HCT116 (cell line): Measurements from ENCODE around the gene RNH1. TPM values are rescaled to one million over a fixed set of nuclear protein-coding genes. Genes with fewer than 3 reads are reported as not detected.

Source experiments
- ATAC-seq: fragments of 200-7000 bp; cut with Tn5 transposase; 2 replicates; pipeline ENCODE4 v1.9.1; 2020; ENCODE audit warnings: mild to moderate bottlenecking, moderate library complexity
- BruUV-seq: library from RNA; stranded (reverse); fragments of 400-500 nt; replicated peaks from 2 replicates; lab custom pipeline; 2021; lab: Mats Ljungman, UMichigan
- CTCF ChIA-PET: fragments of 300-600 bp; sonication (Branson Sonifier 250); formaldehyde crosslinking; loops from one replicate; lab custom pipeline; 2021; ENCODE audit warnings: antibody characterized with exemption; lab: Charles Lee
- POLR2A ChIA-PET: fragments of 300-600, 350-600 bp; sonication (Branson Sonifier 250); formaldehyde crosslinking; loops from one replicate; lab custom pipeline; 2021; ENCODE audit warnings: antibody characterized with exemption; lab: Charles Lee
- RAD21 ChIA-PET, 2 experiments: fragments of 300-600 bp; sonication (Branson Sonifier 250); formaldehyde crosslinking; loops; one replicate each; lab custom pipeline; 2023; ENCODE audit warnings: low total read pairs in 2 of 2; ENCODE audit not compliant: uncharacterized antibody in 2 of 2, unreplicated experiment in 2 of 2, low non-redundant PET in 1 of 2; lab: Charles Lee
- DNase-seq: peaks from one replicate; pipeline ENCODE4 v3.0.0-alpha.2; 2010; ENCODE audit warnings: low read depth, low spot score
- H2AFZ ChIP-seq: fragments of 200-600 bp; shearing (Covaris generic), sonication (generic); 2 replicates; pipeline ENCODE4 v1.6.1; 2017; ENCODE audit warnings: low read depth, mixed run types, mixed read lengths, antibody characterized with exemption, low read length; ENCODE audit not compliant: poor library complexity, severe bottlenecking
- H3K27ac ChIP-seq: 2 replicates; pipeline ENCODE4 v1.5.1; 2012; ENCODE audit warnings: low read depth, low read length
- H3K27me3 ChIP-seq: fragments of 200-600 bp; sonication (generic); 2 replicates; pipeline ENCODE4 v1.6.1; 2016; ENCODE audit warnings: mixed run types, low read length, mixed read lengths; ENCODE audit not compliant: insufficient read depth
- H3K36me3 ChIP-seq, 2 experiments: fragments of 200-500 bp in 1 of 2; fragments of 200-600 bp in 1 of 2; sonication (Bioruptor generic) in 1 of 2; sonication (generic) in 1 of 2; 2 replicates each; pipeline versions ENCODE4 v1.5.1 to v1.6.1; 2014 to 2016; ENCODE audit warnings: low read length in 2 of 2, inconsistent platforms in 1 of 2, mixed read lengths in 1 of 2, mixed run types in 1 of 2; ENCODE audit not compliant: insufficient read depth in 2 of 2, control insufficient read depth in 1 of 2
- H3K4me1 ChIP-seq, 2 experiments: fragments of 200-600 bp in 1 of 2; sonication (generic) in 1 of 2; 2 replicates each; pipeline versions ENCODE4 v1.5.1 to v1.6.1; 2012 to 2017; ENCODE audit warnings: low read length in 2 of 2, inconsistent platforms in 1 of 2, mild to moderate bottlenecking in 1 of 2, mixed read lengths in 1 of 2, mixed run types in 1 of 2, moderate library complexity in 1 of 2; ENCODE audit not compliant: insufficient read depth in 2 of 2, control insufficient read depth in 1 of 2
- H3K4me2 ChIP-seq: fragments of 200-600 bp; sonication (generic); 2 replicates; pipeline ENCODE4 v1.6.1; 2017; ENCODE audit warnings: mixed run types, low read length, mixed read lengths
- H3K4me3 ChIP-seq, 2 experiments: fragments of 200-600 bp in 1 of 2; sonication (generic) in 1 of 2; replicated peaks in 1 of 2; 2 replicates each; pipeline ENCODE4 v1.5.1; 2011 to 2016; ENCODE audit warnings: low read length in 2 of 2, control low read depth in 1 of 2, low read depth in 1 of 2, mild to moderate bottlenecking in 1 of 2, mixed read lengths in 1 of 2, mixed run types in 1 of 2
- H3K79me2 ChIP-seq: fragments of 200-600 bp; sonication (generic); 2 replicates; pipeline ENCODE4 v1.6.1; 2017; ENCODE audit warnings: mild to moderate bottlenecking, mixed run types, low read length, moderate library complexity, mixed read lengths; ENCODE audit not compliant: insufficient read depth
- H3K9ac ChIP-seq: fragments of 200-600 bp; sonication (generic); 2 replicates; pipeline ENCODE4 v1.6.1; 2016; ENCODE audit warnings: low read length, mixed read lengths
- H3K9me2 ChIP-seq: fragments of 200-600 bp; sonication (generic), shearing (Covaris generic); 2 replicates; pipeline ENCODE4 v1.6.1; 2017; ENCODE audit warnings: mixed run types, mild to moderate bottlenecking, moderate library complexity; ENCODE audit not compliant: insufficient read depth
- H3K9me3 ChIP-seq, 2 experiments: fragments of 200-500 bp in 1 of 2; fragments of 200-600 bp in 1 of 2; sonication (Bioruptor generic) in 1 of 2; sonication (generic) in 1 of 2; 2 replicates each; pipeline ENCODE4 v1.6.1; 2014 to 2017; ENCODE audit warnings: low read length in 2 of 2, mixed read lengths in 2 of 2, inconsistent platforms in 1 of 2, low read depth in 1 of 2, mild to moderate bottlenecking in 1 of 2, mixed run types in 1 of 2, moderate library complexity in 1 of 2; ENCODE audit not compliant: control insufficient read depth in 1 of 2, insufficient read depth in 1 of 2
- H4K20me1 ChIP-seq: fragments of 200-600 bp; sonication (generic), shearing (Covaris generic); 2 replicates; pipeline ENCODE4 v1.6.1; 2017; ENCODE audit warnings: mixed run types, mild to moderate bottlenecking, moderate library complexity; ENCODE audit not compliant: insufficient read depth
- ATF3 ChIP-seq: IDR thresholded peaks from 2 replicates; pipeline ENCODE4 v1.6.1; 2012
- CBX3 ChIP-seq: IDR thresholded peaks from 2 replicates; pipeline ENCODE4 v1.6.1; 2012; ENCODE audit warnings: low read depth
- CEBPB ChIP-seq: IDR thresholded peaks from 2 replicates; pipeline ENCODE4 v1.6.1; 2012; ENCODE audit warnings: low read depth
- EZH2 ChIP-seq: fragments of 200-600 bp; sonication (generic); IDR thresholded peaks from 2 replicates; pipeline ENCODE4 v1.6.1; 2017; ENCODE audit warnings: antibody characterized with exemption, mixed run types
- EZH2phosphoT487 ChIP-seq: fragments of 200-600 bp; IDR thresholded peaks from 2 replicates; pipeline ENCODE4 v1.6.1; 2018; ENCODE audit warnings: antibody characterized with exemption, borderline replicate concordance
- FOSL1 ChIP-seq: IDR thresholded peaks from 2 replicates; pipeline ENCODE4 v1.6.1; 2012; ENCODE audit warnings: low read depth
- MAX ChIP-seq: IDR thresholded peaks from 2 replicates; pipeline ENCODE4 v1.6.1; 2012
- POLR2A ChIP-seq: IDR thresholded peaks from 2 replicates; pipeline ENCODE4 v1.7.0; 2011; ENCODE audit warnings: borderline replicate concordance; ENCODE audit not compliant: insufficient read depth, insufficient read length; ENCODE audit errors: extremely low read depth
- POLR2AphosphoS5 ChIP-seq: IDR thresholded peaks from 2 replicates; pipeline ENCODE4 v1.6.1; 2011; ENCODE audit warnings: mild to moderate bottlenecking, low read depth, low read length, moderate library complexity
- RAD21 ChIP-seq: IDR thresholded peaks from 2 replicates; pipeline ENCODE4 v1.6.1; 2012; ENCODE audit warnings: low read depth, mild to moderate bottlenecking
- REST ChIP-seq: IDR thresholded peaks from 2 replicates; pipeline ENCODE4 v1.6.1; 2012; ENCODE audit warnings: low read depth
- SIN3A ChIP-seq: IDR thresholded peaks from 2 replicates; pipeline ENCODE4 v1.6.1; 2012; ENCODE audit warnings: low read depth
- SP1 ChIP-seq: IDR thresholded peaks from 2 replicates; pipeline ENCODE4 v1.6.1; 2012; ENCODE audit warnings: low read depth
- SRF ChIP-seq: IDR thresholded peaks from 2 replicates; pipeline ENCODE4 v1.6.1; 2012; ENCODE audit warnings: low read depth
- TCF7L2 ChIP-seq: IDR thresholded peaks from 2 replicates; pipeline ENCODE4 v1.7.0; 2011; ENCODE audit warnings: borderline replicate concordance, inconsistent platforms; ENCODE audit not compliant: insufficient read depth, insufficient read length; ENCODE audit errors: extremely low read depth
- YY1 ChIP-seq: IDR thresholded peaks from 2 replicates; pipeline ENCODE4 v1.6.1; 2011; ENCODE audit warnings: low read length, low read depth, moderate library complexity, mild to moderate bottlenecking; ENCODE audit not compliant: insufficient replicate concordance; ENCODE audit errors: extremely low read depth
- ZBTB33 ChIP-seq: IDR thresholded peaks from 2 replicates; pipeline ENCODE4 v1.6.1; 2011; ENCODE audit warnings: mild to moderate bottlenecking, low read length, moderate library complexity; ENCODE audit not compliant: insufficient replicate concordance; ENCODE audit errors: extremely low read depth
- ZFX ChIP-seq: fragments of 450-650 bp; IDR thresholded peaks from 2 replicates; pipeline ENCODE4 v1.6.1; 2017
- ZNF274 ChIP-seq: fragments of 200-500 bp; sonication (Bioruptor generic); IDR thresholded peaks from 2 replicates; pipeline ENCODE4 v1.6.1; 2014; ENCODE audit warnings: mild to moderate bottlenecking, low read depth, low read length, inconsistent platforms
- intact Hi-C: fragments of 100-400 bp; cut with micrococcal nuclease; formaldehyde crosslinking; loops from 2 replicates; pipeline ENCODE4 v1.10.0; 2022
- total RNA-seq: library from RNA; stranded (reverse); gene quantifications from one replicate; pipeline ENCODE4 v1.2.1, GENCODE V29; 2021; ENCODE audit not compliant: unreplicated experiment

The RNH1 gene
- total RNA-seq, 1 experiment from 2014 or later: 120 TPM

GRCh38 chr11:459511-460220, 47.4 kb downstream of the RNH1 start:
- Histone ChIP-seq H3K27ac (no peak overlapping the region), H3K9me3 (no peaks in the 10 kb centered on the region), H3K27me3 (no peaks in the 10 kb centered on the region), H3K79me2 (peaks cover 55% of the 10 kb centered on the region), H3K4me1 (no peaks in the 10 kb centered on the region), H2AFZ (no peak overlapping the region), H3K9me2 (no peaks in the 10 kb centered on the region), H4K20me1 (no peaks in the 10 kb centered on the region), H3K36me3 (peaks cover 2 to 9% of the 10 kb centered on the region in 2 experiments; a peak in 2 of 4 replicates), H3K4me2 (no peak overlapping the region), H3K9ac (no peak overlapping the region), H3K4me3 (no peak overlapping the region)
- ATAC-seq (no peak), DNase-seq (no peak)
- RAD21 ChIA-PET: no interaction called here
- intact Hi-C loops: no loop called here
- POLR2A ChIA-PET: no interaction called here
- TF ChIP-seq POLR2AphosphoS5: no peak
- no peak for TF ChIP-seq EZH2
- no peak for TF ChIP-seq SP1
- TF ChIP-seq SRF: no peak
- no peak for TF ChIP-seq RAD21
- no peak for TF ChIP-seq POLR2A
- TF ChIP-seq TCF7L2: no peak
- no peak for TF ChIP-seq CBX3
- no peak for TF ChIP-seq REST
- no peak for TF ChIP-seq ZBTB33
- TF ChIP-seq FOSL1: no peak
- TF ChIP-seq YY1: no peak
- TF ChIP-seq ZFX: no peak
- TF ChIP-seq ATF3: no peak
- no peak for TF ChIP-seq CEBPB
- no peak for TF ChIP-seq EZH2phosphoT487
- TF ChIP-seq MAX: no peak
- TF ChIP-seq ZNF274: no peak
- TF ChIP-seq SIN3A: no peak
- BruUV-seq: no TSS peak
- CTCF ChIA-PET: no interaction called here
